ENCODE measurements around the gene NEK6.

The NEK6 gene

DNA sequence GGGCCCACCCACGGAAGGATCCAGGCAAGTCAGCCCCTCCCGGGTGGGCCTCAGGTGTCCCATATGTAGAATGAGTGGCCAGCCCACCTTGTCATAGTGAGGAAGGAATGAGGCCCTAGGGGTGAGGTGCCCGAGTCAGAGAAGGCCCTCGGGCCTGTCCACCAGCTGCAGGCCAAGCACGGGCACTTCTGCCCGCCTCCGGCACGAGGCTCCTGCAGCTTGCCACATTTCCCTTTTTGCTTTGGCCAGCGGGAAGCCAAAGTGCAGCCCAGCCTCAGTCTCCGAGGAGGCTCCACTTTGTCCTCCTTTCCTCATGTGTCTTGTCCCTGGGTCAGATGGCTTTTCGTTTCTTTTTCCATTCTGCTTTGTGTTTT lies 84.6 kb downstream of the NEK6 start:
- DNase-seq (ENCODE audit: low spot score), result no peak

DNA sequence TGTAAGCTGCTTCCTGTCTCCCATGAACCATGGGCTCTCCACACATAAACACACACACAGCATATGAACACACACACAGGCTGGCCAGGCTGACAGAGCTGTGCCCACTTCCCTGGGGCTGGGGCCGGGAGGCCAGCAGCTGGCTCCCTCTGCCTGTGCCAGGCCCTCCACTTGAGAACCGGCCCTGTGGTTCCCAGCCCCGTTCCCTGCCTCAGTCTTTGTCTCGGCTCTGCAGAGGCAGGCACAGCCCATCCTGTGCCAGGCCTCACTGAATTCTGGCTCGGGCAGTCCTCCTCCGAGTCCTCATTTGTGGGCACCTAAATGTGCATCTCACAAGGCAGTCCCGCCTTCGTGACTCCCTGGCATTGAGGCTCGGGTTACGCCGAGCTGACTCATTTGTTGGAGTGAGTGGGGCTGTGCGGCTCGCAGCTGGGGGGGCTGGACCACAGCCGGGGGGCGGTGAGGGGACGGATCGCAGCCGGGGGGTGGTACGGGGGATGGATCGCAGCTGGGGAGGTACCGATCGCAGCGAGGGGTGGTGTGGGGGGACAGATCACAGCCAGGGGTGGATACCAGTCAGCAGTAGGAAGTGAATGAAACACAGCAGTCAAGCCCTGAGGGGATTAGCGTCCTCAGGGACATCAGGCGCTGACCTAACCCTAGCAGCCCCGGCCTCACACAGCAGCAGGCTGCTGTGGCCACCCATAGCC lies 85.2 kb downstream of the NEK6 start:
- DNase-seq (ENCODE audit: low spot score), result no peak

DNA sequence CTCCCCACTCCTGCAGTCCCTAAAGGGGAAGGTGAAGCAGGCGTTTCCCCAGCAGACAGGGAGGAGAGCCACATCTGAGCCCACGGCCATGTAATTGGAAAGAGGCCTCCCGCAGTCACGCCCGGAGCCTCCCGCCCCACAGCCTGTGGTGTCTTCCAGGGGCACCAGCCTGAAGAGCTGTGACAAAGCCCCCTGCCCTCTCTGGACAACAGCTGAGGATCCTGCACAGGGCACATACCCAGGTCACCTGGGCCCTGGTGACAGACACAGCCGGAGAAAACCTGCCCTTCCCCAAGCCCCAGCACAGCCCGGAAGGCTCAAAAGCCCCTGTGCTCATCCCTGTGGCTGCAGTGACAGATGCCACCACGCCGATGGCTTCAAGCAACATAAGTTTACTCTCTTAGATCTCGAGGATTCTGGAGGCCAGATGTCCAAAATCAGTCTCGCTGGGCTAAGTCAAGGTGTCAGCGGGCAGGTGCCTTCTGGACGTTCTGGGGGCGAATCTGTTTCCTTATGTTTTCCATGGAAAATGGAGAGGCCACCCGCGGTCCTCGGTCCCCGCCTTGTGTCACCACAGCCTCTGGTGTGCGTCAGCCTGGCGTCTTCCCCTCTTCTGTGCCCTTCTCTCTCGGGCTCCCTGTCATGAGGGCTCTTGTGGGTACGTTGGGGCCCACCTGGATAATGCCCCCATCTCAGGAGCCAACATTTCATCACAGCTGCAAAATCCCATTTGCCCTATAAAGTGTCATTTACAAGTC lies 86.0 kb downstream of the NEK6 start:
- DNase-seq (ENCODE audit: low spot score), result no peak

DNA sequence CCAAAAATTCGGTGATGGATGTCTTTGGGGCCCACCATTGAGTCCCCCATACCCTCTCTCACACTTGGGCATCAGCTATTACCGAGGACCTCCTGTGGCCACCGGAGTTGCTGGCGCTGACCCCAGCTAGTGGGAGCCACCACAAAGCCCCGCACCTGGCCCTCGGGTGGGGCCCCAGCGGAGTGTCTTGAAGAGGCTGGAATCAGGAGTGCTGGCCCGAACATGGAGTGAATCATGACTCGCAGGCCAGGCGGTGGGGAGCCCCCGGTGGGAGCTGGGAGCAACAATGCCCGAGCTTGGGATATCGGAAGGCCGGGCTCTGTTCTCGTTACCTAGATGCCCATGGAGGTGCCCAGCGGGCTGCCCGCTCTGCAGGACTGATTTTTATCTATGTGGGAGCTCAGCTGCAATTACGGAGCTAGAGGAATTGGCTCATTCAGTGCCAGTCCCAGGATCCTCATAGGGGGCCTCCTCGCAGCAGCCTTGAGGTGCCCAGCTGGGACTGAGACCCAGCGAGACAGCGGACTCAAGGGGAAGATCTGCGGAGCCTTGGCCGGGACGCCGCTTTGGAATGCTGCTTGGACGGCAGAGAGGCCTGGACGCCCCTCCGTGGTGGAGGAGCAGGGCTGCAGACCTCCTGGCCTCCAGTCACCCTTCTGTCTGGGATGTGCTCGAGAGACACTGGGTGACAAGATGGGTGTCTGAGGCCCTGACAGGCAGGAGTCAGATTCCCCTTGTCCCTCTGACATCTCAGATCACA lies 86.7 kb downstream of the NEK6 start:
- DNase-seq (ENCODE audit: low spot score), result no peak

DNA sequence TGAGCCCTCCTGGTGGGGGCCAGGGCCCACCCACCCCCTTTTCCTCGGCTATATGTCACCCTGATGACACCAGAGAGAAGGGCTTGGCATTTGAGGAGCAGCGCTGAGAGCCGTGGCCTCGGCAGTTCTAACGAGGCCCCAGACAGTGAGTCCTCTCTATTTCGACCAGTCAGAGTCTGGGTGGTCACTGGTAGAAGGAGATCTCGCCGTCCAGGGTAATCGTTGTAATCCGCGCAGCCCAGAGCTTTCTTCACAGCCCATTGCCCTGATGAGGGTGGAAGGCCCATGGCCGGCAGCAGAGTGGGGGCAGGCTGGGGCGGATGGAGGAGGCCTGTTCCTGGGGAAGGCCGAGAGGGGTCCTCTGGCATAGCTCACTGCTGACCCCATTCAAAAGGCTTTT lies 87.3 kb downstream of the NEK6 start:
- no peak for DNase-seq (ENCODE audit: low spot score)

DNA sequence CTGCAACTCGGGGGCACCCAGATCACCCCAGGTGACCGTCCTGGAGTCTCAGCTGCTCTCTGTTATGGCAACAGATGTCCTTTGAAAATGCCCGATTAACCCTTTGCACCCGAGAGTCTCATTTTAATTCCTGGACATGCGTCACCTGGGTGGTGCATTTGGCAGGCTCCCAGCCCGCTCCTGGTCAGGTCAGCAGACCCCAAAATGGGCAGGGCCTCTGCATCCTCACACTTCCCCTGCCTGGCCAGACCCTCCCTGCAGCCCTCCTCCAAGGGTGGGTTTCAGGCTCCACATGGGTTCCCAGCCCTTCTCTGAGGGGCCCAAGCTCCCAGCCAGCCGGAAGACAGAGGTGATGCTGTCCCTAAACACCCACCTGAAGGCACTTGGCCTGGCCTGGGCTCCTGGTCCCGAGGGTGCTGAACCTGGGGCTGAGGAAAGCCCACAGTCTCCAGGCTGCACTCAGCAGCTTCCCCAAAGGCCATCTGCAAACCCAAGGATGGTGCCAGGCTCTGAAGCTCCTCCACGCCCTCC lies 88.1 kb downstream of the NEK6 start:
- no peak for DNase-seq (ENCODE audit: low spot score)

DNA sequence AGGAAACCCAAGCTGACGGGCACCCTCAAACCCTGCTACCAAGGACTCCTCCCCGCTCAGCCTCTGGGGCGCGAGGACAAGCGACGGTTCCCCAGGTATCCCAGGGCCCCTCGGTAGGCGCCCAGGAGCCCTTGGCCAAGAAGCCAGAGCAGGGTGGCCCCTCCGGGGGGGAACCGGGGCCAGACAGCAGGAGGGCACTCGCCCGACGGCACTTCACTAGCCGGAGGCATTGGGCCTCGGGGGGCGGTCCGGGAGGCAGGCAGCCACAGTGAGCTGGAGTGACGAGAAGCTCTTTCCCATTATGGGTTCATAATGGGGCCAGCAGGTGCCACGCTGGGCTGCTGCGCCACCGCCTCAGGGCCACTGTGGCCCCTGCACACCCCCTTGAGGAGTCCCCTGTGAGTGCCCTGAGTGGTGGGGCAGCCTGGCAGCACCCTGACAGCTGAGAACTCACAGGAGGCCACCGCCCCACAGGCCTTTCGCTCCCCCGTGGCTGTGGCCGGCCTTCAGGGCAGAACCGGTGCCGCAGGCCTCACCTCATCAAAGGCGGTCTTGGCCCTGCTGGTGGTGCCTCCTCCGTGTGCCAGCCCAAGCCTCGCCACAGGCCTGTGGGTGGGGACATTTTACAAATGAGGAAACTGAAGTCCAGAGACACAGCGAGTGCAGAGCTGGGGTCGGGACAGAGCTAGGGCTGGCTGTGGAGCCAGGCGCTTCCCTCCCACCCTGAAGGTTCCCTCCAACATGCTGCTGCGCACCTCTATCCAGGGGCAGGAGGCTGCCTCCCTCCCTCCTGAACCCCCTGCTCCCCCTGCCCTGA lies 88.8 kb downstream of the NEK6 start:
- DNase-seq (ENCODE audit: low spot score), result no peak

DNA sequence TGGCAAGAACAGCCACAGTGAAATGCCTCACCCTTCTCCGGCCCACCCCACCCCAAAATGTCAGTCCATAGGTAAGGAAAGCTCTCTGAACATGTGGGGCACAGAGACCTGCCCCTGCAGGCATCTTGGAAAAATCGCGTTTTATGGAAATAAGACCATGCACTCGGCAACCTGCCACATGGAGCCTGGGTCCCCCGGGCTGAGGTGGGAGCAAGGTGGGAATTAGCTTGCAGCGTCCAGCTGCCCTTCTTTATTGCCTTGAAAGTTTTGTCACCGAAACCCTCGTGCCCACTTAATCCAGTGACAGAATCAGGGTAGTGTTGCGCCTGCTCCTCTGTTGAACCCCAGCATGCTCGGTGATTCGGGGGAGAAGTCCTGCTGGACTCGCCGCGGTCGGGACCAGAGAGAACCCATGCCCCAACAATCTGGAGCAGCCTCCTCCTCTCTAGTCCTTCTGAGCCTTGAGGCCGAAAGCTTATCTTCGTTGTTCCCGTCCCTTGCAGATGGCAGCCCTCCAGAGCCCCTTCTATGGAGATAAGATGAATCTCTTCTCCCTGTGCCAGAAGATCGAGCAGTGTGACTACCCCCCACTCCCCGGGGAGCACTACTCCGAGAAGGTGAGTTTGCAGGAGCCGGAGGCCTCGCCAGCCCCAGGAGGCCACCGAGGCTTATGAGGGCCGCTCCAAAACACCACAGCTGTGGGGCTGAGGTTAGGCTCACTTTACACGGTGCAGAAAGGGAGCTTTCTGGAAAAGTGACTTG lies 89.6 kb downstream of the NEK6 start:
- no peak for DNase-seq (ENCODE audit: low spot score)

DNA sequence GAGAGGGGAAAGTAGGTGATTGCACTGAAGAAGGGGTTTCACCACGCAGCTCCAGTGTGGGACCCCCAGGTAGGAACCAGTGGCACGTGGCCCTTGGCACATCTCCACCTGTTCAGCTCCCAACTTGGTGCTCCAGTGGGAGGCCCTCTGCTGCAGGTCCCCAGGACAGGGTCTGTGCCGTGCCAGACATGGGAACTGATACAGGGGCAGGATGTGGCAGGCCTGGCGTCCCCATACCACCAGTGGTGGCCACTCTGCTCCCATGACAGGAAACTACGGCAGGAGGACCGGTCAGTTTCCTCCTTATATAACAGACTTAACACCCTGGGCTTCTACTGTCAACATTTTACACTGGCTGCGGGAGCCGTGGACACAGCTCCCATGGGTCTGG lies 90.2 kb downstream of the NEK6 start:
- no peak for DNase-seq (ENCODE audit: low spot score)

DNA sequence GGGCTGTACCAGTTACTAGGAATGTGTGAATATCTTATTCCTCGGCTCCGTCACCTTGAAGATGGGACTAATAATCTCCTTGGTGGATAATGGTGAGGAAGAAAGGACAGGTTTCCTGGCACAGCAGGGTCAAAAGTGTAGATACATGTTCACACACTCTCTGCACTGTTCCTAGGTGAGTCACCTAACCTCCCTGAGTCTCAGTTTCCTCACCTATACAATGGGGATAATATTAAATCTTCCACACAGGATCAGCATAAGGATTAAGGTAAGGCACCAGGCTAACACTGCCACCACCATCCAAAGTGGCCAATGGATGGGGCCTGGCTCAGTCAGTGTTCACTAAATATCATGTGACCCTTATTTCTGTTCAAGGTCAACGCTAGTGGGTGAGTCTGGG lies 90.6 kb downstream of the NEK6 start:
- no peak for DNase-seq (ENCODE audit: low spot score)

DNA sequence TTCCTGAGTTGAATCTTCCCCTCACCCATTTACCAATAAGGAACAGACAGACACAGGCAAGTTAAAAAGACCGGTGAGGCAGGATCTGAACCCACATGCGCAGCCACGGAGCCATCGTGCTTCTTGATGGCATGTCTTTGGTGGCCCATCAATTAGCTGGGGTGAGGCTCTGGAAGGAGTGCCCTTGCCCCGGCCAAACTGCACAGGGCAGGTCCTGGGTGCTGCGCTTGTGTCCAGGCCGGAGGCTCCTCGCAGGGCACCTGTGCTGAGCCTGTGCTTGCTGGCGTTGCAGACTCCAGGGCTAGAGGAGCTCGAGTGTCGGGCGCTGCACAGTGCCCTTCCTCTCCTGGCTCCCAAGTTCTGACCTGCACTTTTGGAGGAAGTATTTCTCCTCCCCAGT lies 91.1 kb downstream of the NEK6 start:
- DNase-seq (ENCODE audit: low spot score), result no peak

DNA sequence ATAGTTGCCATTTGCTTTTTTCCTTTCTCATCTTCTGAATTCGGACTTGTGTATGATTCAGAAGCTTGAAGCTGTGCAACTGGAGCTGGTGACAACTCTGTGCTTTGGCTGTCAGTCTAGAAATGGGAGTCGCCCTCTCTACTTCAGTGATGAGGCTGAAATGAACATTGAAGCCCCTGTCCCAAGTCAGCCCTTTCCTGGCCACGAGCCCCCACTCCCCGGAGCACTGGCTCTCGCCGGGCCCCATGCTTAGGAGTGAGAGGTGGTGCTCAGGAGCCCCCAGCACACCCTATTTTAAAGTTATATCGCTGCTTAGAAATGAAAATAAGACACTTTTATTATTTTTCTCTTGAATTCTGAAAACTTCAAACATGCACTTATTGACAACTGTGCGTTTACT lies 91.5 kb downstream of the NEK6 start:
- no peak for DNase-seq (ENCODE audit: low spot score)

DNA sequence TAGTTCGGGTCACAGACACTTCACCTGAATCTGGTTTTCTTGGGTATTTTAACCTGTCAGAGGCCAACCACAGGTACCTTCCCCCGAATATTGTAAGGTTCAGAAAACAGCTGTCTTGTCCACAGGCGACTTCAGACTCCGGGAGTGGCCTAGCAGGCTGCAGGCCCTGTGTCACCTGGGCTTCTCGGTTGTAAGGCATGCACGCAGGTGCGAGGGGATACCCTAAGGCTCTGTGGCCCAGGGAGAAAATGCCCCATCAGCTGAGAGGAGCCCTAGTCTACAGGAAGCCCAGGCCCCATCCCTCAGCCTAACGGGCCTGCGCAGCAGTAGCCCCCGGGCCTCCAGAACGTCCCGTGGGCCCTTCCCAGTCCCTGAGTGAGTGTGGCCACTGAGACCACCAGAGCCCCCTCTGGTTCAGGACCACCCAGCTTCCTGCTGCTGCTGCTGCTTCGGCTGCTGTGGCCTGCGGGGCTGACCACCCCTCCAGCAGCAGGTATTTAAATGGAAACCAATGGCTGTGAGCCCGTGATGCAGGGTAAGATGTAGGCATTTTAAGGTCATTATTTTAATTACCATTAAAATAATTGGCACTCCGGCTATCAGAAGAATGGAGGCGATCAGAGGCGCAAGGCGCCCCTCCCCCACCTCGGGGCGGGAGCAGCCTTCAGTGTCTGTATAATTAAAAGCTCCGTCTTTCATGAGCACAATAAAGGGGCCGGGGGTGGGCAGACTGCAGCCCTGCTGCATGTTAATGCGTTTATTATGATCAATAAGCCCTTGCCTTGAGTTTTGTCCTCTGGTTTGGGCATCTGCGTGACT lies 92.1 kb downstream of the NEK6 start:
- no peak for DNase-seq (ENCODE audit: low spot score)

DNA sequence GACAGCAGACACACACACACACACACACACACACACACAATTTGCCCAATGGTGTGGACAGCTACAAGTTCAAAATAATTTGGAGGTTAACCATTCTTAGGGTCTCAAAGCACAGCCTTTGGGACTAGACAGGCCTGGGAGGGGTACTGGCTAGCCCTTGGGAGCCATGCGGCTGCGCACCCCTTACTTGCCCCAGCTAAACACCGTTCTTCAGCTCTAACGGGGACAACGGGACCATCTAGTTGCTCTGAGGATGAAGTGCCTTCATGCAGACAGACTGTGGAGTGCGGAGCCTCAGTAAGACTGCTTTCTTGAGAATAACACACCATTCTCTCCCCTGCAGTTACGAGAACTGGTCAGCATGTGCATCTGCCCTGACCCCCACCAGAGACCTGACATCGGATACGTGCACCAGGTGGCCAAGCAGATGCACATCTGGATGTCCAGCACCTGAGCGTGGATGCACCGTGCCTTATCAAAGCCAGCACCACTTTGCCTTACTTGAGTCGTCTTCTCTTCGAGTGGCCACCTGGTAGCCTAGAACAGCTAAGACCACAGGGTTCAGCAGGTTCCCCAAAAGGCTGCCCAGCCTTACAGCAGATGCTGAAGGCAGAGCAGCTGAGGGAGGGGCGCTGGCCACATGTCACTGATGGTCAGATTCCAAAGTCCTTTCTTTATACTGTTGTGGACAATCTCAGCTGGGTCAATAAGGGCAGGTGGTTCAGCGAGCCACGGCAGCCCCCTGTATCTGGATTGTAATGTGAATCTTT lies 92.9 kb downstream of the NEK6 start:
- no peak for DNase-seq (ENCODE audit: low spot score)

DNA sequence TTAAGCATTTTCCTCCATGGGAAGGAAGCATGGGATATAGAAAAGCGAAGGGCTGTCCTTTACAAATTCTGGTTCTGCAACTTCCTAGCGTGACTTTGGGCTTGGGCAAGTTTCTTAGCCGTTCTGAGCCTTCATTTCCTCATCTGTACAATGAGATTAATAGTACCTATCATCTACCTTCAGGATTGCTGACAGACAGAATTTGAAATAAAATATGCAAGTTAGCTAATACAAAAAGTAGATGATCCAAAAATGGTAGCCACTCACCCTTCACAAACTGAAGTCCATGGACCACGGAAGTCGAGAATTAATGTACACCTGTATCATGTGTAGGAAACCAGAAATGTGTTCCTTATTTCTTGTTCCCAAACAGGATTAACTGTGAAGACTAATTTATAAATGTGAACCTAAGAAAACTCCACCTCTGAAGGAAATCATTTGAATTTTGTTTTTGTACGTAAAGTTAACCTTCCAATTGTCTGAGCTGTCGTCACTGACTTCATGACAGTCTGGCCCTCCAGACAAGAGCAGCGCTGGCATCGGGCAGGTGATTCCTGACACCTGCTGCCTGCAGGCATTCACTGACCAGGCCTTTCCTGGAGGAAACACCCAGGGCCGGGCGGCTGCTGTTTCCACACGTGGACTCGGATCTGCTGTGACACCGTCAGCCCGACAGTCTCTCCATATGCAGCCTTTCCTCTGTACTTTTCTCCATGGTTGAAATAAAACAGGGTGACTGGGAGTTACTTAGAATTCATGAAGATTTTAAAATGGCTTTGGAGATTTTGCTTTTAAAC lies 94.1 kb downstream of the NEK6 start:
- no peak for DNase-seq (ENCODE audit: low spot score)

DNA sequence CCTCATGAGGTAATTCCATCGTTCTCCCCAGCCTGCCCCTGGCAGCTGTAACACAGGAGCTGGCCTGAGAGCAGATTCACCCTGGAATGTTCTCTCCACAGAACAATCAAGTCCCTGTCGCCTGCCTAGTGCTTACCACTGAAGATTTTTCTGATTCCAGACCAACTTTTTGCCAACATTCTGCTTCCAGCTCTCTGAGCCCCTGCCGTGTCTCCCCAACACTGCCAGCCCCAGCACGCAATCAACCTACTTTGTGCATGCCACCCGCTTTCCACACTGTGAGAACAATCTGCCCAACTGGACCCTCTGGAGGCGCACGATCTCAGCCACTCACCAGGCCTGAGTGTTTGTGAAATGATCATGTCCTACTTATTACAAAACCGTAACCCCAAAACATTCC lies 94.9 kb downstream of the NEK6 start:
- no peak for DNase-seq (ENCODE audit: low spot score)

DNA sequence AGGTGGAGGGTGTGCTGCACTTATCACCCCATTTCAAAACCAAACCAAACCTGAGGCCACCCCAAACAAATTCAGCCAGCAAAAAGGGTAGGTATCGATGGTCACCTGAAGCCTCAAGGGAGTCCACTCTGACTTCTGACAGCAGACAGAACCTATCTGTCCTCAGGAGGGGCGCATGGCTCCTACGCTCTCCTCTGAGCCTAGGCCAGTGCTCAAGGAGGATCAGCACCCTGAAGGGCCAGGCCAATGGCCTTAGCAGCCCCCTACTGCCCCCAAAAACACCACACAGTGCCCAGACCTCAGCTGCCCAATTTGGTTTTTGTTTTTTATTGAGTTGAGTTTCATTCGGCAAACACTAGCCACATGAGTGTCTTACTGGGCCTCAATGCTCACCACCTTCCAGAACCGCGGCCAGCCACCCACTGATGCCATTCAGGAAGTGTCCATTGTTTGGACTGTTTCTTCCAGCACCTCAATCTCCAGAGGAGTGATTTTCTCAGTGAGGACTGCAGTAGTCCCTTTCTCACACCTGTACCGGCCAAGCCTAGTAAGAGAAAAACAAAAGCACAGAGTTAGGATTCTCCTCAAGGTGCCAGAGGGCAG lies 95.5 kb downstream of the NEK6 start:
- no peak for DNase-seq (ENCODE audit: low spot score)

DNA sequence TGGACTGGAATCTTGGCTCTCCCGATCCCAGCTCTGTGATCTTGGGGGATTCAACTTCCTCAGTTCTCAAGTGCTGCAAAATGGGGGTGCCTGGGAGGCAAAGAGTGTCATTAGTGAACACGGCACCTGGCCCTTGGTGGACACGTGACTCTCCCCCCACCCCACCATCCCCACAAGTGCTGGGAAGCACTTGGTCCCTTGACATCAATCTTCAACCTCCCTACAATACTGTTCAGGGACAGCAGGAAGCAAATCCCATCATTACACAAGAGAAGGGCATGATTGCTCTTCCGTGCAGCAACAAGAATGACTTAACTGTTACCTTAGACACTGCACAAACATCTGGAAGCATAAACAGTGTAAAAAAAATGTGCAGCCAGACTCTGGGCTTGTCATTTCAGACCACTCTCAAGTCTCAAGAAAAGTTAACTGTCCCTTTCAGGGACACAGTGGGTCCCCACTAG lies 96.1 kb downstream of the NEK6 start:
- no peak for DNase-seq (ENCODE audit: low spot score)
